Thoracic aorta (tissue), 2 donors: Measurements from ENCODE around the gene OR11H7. TPM values are rescaled to one million over a fixed set of nuclear protein-coding genes. Genes with fewer than 3 reads are reported as not detected.
"Not testable (repeated sequence)": the region's sequence is repeated elsewhere in the genome, so short reads cannot be mapped to it uniquely, and the experiment has no call there.

ENCODE experiments used
- ATAC-seq: fragments of 150-250 bp; one replicate; pipeline ENCODE4 v1.8.0; 2017; ENCODE audit warnings: low read depth; ENCODE audit not compliant: insufficient number of reproducible peaks, low FRiP score
- DNase-seq: peaks from one replicate; pipeline ENCODE4 v3.0.0-alpha.2; 2020; ENCODE audit warnings: low spot score
- H3K27ac ChIP-seq, 2 donors: fragments of 200-600 bp; sonication (generic); 1 replicate in 1 of 2; 2 replicates in 1 of 2; pipeline ENCODE4 v1.5.1; 2016; ENCODE audit warnings: mild to moderate bottlenecking in 2 of 2, moderate library complexity in 2 of 2
- H3K27me3 ChIP-seq: fragments of 200-600 bp; sonication (generic); replicated peaks from 2 replicates; pipeline ENCODE4 v1.6.0; 2016; ENCODE audit warnings: mild to moderate bottlenecking; ENCODE audit not compliant: insufficient read depth
- H3K36me3 ChIP-seq: fragments of 200-600 bp; sonication (generic); one replicate; pipeline ENCODE4 v1.5.1; 2016
- H3K4me1 ChIP-seq, 2 donors: fragments of 200-600 bp; sonication (generic); 1 replicate in 1 of 2; 2 replicates in 1 of 2; pipeline versions ENCODE4 v1.5.1 to v1.6.0; 2016; ENCODE audit warnings: low read depth in 2 of 2, mild to moderate bottlenecking in 1 of 2; ENCODE audit not compliant: control insufficient read depth in 1 of 2
- H3K4me3 ChIP-seq: fragments of 200-600 bp; sonication (generic); 2 replicates; pipeline ENCODE4 v1.5.1; 2016; ENCODE audit warnings: mild to moderate bottlenecking
- H3K9me3 ChIP-seq: fragments of 200-600 bp; sonication (generic); 2 replicates; pipeline ENCODE4 v1.5.1; 2016
- CTCF ChIP-seq: fragments of 200-600 bp; sonication (generic); IDR thresholded peaks from one replicate; pipeline ENCODE4 v1.5.1; 2019; ENCODE audit warnings: antibody characterized with exemption
- total RNA-seq, 2 donors: library from RNA; depleted of rRNA; stranded (reverse); fragments of >200 nt; gene quantifications; one replicate each; pipeline versions ENCODE4 v1.1.0 to v1.2.3, GENCODE V29; 2016

The OR11H7 gene
- total RNA-seq, 2 donors from 2014 or later = not detected

GRCh38 chr14:20190596-20190995, 38.2 kb upstream of the OR11H7 start, which contains the start of gene OR11G2:
Gene OR11G2, plus strand, starts transcription at chr14:20190896. Its CDS starts 6,542 bp downstream, at chr14:20197438.
- Histone ChIP-seq H3K9me3 (no peaks in the 10 kb centered on the region), H3K27me3 (no peaks in the 10 kb centered on the region), H3K4me3 (no peak within 1 kb of the TSS), H3K27ac (no peak within 1 kb of the TSS), H3K4me1 (no peaks in the 10 kb centered on the region), H3K36me3 (no peaks in the 10 kb centered on the region)
- no peak for ATAC-seq
- TF ChIP-seq CTCF = no peak
- DNase-seq = no peak

GRCh38 chr14:20191396-20191795, 37.4 kb upstream of the OR11H7 start:
- no peaks in the 10 kb centered on the region for H3K4me1 ChIP-seq
- H3K36me3 ChIP-seq = no peaks in the 10 kb centered on the region
- H3K4me3 ChIP-seq = no peak overlapping the region
- ATAC-seq = no peak
- no peak for TF ChIP-seq CTCF
- no peaks in the 10 kb centered on the region for H3K27me3 ChIP-seq
- no peaks in the 10 kb centered on the region for H3K9me3 ChIP-seq
- DNase-seq = no peak
- H3K27ac ChIP-seq = no peak overlapping the region

GRCh38 chr14:20194101-20194500, 34.7 kb upstream of the OR11H7 start:
- H3K27ac ChIP-seq = no peak overlapping the region
- no peaks in the 10 kb centered on the region for H3K36me3 ChIP-seq
- H3K4me3 ChIP-seq = no peak overlapping the region
- DNase-seq (no peak), ATAC-seq (no peak)
- no peaks in the 10 kb centered on the region for H3K9me3 ChIP-seq
- H3K4me1 ChIP-seq = no peaks in the 10 kb centered on the region
- H3K27me3 ChIP-seq = no peaks in the 10 kb centered on the region
- no peak for TF ChIP-seq CTCF

GRCh38 chr14:20195170-20195569, 33.6 kb upstream of the OR11H7 start:
- H3K9me3 ChIP-seq, ATAC-seq, H3K27ac ChIP-seq, H3K36me3 ChIP-seq, H3K4me3 ChIP-seq, DNase-seq, H3K27me3 ChIP-seq, H3K4me1 ChIP-seq: not testable (repeated sequence)

GRCh38 chr14:20195911-20196310, 32.9 kb upstream of the OR11H7 start:
- no peaks in the 10 kb centered on the region for H3K4me1 ChIP-seq
- H3K9me3 ChIP-seq = no peaks in the 10 kb centered on the region
- H3K27me3 ChIP-seq = no peaks in the 10 kb centered on the region
- H3K4me3 ChIP-seq = no peak overlapping the region
- no peaks in the 10 kb centered on the region for H3K36me3 ChIP-seq
- ATAC-seq (no peak), DNase-seq (no peak)
- H3K27ac ChIP-seq = no peak overlapping the region
- no peak for TF ChIP-seq CTCF

GRCh38 chr14:20197459-20197858, 31.3 kb upstream of the OR11H7 start:
- no peaks in the 10 kb centered on the region for H3K4me1 ChIP-seq
- H3K27ac ChIP-seq = no peak overlapping the region
- DNase-seq (no peak), ATAC-seq (no peak)
- no peaks in the 10 kb centered on the region for H3K36me3 ChIP-seq
- H3K4me3 ChIP-seq = no peak overlapping the region
- TF ChIP-seq CTCF = no peak
- no peaks in the 10 kb centered on the region for H3K9me3 ChIP-seq
- no peaks in the 10 kb centered on the region for H3K27me3 ChIP-seq
